ENCODE measurements around the gene FASTKD2. TPM values are rescaled to one million over a fixed set of nuclear protein-coding genes. Genes with fewer than 3 reads are reported as not detected.
A peak's percentile ranks its signal among the peaks of the same experiment; 100 is the strongest.

Gene FASTKD2
- total and polyA plus RNA-seq, 2 experiments from 2014 or later, result 22.3 to 24.5 TPM

DNA sequence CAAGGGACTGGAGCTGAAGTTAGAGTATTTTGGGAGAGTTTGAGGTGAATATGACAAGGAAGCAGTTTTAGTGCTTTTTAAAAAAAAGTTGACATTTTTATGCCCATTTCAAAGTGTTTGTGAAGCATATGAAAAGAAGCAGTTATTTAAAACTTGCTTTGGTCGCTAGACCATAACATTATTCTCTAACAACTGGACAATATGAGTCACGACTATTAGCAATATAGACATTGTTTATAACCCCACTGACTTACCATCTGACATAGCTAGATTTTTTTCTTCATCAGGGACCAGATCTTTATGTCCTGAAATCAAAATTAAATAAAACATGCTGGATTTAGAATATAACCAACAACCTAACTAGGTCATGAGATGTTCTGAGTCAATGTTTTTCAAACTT is 24.6 kb upstream of the FASTKD2 start:
- DNase-seq (ENCODE audit: low read depth in 1 of 2, low spot score in 1 of 2), result no peak
- Histone ChIP-seq H3K27ac (no peak overlapping the region), H3K4me3 (no peak overlapping the region), H3K36me3 (no peaks in the 10 kb centered on the region), H3K4me1 (ENCODE audit: low read depth) (no peaks in the 10 kb centered on the region), H3K27me3 (peaks cover 7% of the 10 kb centered on the region), H3K9me3 (ENCODE audit: low read depth) (no peaks in the 10 kb centered on the region)
- TF ChIP-seq, protein P1, sequence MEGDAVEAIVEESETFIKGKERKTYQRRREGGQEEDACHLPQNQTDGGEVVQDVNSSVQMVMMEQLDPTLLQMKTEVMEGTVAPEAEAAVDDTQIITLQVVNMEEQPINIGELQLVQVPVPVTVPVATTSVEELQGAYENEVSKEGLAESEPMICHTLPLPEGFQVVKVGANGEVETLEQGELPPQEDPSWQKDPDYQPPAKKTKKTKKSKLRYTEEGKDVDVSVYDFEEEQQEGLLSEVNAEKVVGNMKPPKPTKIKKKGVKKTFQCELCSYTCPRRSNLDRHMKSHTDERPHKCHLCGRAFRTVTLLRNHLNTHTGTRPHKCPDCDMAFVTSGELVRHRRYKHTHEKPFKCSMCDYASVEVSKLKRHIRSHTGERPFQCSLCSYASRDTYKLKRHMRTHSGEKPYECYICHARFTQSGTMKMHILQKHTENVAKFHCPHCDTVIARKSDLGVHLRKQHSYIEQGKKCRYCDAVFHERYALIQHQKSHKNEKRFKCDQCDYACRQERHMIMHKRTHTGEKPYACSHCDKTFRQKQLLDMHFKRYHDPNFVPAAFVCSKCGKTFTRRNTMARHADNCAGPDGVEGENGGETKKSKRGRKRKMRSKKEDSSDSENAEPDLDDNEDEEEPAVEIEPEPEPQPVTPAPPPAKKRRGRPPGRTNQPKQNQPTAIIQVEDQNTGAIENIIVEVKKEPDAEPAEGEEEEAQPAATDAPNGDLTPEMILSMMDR (IDR thresholded peaks at IDR 0.05; ENCODE audit: low read depth, low read length), result no peak

DNA sequence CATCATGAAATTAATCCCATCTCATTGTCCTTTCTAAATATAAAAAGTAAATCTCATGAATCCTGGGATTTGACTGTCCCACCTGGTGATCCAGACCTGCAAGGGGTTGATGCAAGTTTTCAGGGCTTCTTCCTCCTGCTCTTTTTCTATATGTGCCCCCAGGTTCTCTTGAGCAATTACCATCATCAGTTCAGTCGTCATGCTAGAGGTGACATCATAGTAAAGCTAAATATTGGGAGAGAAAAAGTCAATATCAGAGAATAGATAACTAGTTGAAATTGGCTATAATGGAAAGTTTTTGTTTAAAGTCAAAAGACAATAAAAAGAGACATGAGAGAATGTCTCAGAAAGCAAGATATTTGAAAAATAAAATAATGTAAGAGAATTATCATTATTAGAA is 8.6 kb upstream of the FASTKD2 start:
- H3K4me1 ChIP-seq (ENCODE audit: low read depth), result no peaks in the 10 kb centered on the region
- H3K27me3 ChIP-seq, result peaks cover 25% of the 10 kb centered on the region
- no peak overlapping the region for H3K4me3 ChIP-seq
- no peak for DNase-seq (ENCODE audit: low read depth in 1 of 2, low spot score in 1 of 2)
- no peaks in the 10 kb centered on the region for H3K9me3 ChIP-seq (ENCODE audit: low read depth)
- no peak overlapping the region for H3K27ac ChIP-seq
- TF ChIP-seq, protein P1 (IDR thresholded peaks at IDR 0.05; ENCODE audit: low read depth, low read length), result no peak
- no peaks in the 10 kb centered on the region for H3K36me3 ChIP-seq

DNA sequence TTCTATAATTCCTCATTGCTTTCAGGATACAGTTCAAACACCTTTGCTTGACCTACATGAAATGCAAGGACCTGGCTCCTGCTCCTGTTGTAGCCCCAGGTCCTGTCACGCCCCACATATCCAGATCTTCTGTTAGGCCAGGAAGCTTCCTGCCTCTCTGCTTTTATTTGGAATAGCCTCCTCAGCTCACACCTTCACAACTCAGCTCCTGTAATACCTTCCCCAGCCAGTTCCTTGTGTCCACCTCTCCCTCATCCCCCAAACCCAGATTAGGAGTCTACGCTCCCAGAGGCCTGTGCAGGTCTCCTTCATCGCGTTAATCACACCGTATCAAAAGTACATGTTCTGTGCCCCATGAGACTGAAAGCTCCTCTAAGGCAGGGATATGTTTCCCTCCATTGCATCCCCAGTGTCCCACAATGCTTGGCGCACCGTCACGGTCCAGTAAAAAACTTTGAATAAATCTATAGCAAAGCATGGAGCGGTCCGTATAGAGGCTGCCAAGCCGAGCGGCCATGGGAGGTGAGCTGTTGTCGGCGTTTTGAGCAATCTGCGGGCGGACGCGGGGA is 649 bp upstream of the FASTKD2 start:
- TF ChIP-seq, protein P1 (IDR thresholded peaks at IDR 0.05; ENCODE audit: low read depth, low read length), result no peak
- H3K4me1 ChIP-seq (ENCODE audit: low read depth), result peaks cover 10% of the 10 kb centered on the region
- no peaks in the 10 kb centered on the region for H3K9me3 ChIP-seq (ENCODE audit: low read depth)
- H3K27ac ChIP-seq, result no peak overlapping the region
- peak overlapping the region; percentile 75 for H3K4me3 ChIP-seq
- peaks cover 6% of the 10 kb centered on the region for H3K36me3 ChIP-seq
- H3K27me3 ChIP-seq, result peaks cover 35% of the 10 kb centered on the region
- peak in 1 of 2 donors; percentile 0 for DNase-seq (ENCODE audit: low read depth in 1 of 2, low spot score in 1 of 2)

DNA sequence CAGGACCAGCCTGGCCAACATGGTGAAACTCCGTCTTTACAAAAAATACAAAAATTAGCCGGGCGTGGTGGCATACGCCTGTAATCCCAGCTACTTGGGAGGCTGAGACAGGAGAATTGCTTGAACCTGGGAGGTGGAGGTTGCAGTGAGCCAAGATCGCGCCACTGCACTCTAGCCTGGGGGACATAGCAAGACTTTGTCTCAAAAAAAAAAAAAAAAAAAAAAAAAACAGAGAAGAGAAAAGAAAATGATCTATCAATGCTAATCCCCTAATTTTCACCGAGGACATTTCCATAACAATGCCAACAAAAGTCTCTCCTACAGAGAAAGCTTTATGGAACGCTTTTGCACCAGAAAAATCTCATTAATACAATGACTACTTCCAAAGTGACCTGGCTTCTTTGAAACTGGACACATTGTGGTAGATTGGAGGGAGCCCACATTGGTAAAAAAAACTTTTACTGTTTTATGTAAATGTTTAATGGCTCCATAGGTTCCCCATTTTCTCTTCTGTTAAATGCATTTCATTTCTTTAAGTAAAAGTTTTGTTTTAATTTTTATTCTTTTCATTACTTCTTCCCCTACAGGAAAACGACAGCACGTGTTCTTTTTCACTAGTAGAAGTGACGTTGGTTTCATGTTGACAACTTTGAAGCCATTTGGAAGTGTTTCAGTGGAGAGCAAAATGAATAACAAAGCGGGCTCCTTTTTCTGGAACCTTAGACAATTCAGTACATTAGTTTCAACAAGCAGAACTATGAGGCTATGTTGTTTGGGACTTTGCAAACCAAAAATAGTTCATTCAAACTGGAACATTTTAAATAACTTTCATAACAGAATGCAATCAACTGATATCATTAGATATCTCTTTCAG is 888 bp downstream of the FASTKD2 start:
- peak overlapping the region; percentile 75 for H3K4me3 ChIP-seq
- H3K36me3 ChIP-seq, result peaks cover 12% of the 10 kb centered on the region
- no peaks in the 10 kb centered on the region for H3K9me3 ChIP-seq (ENCODE audit: low read depth)
- DNase-seq (ENCODE audit: low read depth in 1 of 2, low spot score in 1 of 2), result no peak
- peak overlapping the region; percentile 85 for H3K27ac ChIP-seq
- H3K4me1 ChIP-seq (ENCODE audit: low read depth), result peaks cover 10% of the 10 kb centered on the region
- H3K27me3 ChIP-seq, result peaks cover 25% of the 10 kb centered on the region
- TF ChIP-seq, protein P1 (IDR thresholded peaks at IDR 0.05; ENCODE audit: low read depth, low read length), result no peak

DNA sequence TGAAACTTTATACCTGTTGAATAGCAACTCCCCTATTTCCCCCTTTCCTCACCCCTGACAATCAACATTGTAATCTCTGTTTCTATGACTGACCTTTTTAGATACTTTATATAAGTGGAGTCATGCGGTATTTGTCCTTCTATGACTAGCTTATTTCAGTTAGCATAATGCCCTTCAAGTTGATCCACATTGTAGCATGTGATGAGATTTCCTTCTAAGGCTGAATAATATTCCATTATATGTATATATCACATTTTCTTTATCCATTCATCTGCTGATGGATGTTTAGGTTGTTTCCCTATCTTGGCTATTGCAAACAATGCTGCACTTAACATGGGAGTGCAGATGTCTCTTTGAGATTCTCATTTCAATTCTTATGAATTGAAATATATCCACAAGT is 9.5 kb downstream of the FASTKD2 start:
- Histone ChIP-seq H3K9me3 (ENCODE audit: low read depth) (no peaks in the 10 kb centered on the region), H3K27ac (no peak overlapping the region), H3K36me3 (peaks cover 47% of the 10 kb centered on the region), H3K4me3 (no peak overlapping the region), H3K27me3 (no peaks in the 10 kb centered on the region), H3K4me1 (ENCODE audit: low read depth) (no peaks in the 10 kb centered on the region)
- TF ChIP-seq, protein P1 (IDR thresholded peaks at IDR 0.05; ENCODE audit: low read depth, low read length), result no peak
- no peak for DNase-seq (ENCODE audit: low read depth in 1 of 2, low spot score in 1 of 2)
